ENCODE measurements around the gene GKAP1. TPM values are rescaled to one million over a fixed set of nuclear protein-coding genes. Genes with fewer than 3 reads are reported as not detected.

GKAP1 gene
- total RNA-seq, 1 experiment from 2014 or later = 5.8 TPM

GRCh38 chr9:83701286-83701685, 116.3 kb downstream of the GKAP1 start:
- H3K9me3 Mint-ChIP-seq (ENCODE audit: unreplicated experiment) = no peaks in the 10 kb centered on the region
- DNase-seq (ENCODE audit: unreplicated experiment) = no peak
- H3K4me3 Mint-ChIP-seq (ENCODE audit: unreplicated experiment) = peak overlapping the region; percentile 64
- H3K27me3 Mint-ChIP-seq (ENCODE audit: insufficient read depth, unreplicated experiment) = no peaks in the 10 kb centered on the region
- CTCF ChIA-PET = no interaction called here
- BruUV-seq (replicated peaks) = no TSS peak
- H3K27ac Mint-ChIP-seq (ENCODE audit: low read depth, unreplicated experiment) = peak overlapping the region; percentile 84
- TF ChIP-seq CTCF (IDR thresholded peaks at IDR 0.05; ENCODE audit: unreplicated experiment) = no peak
- peaks cover 39% of the 10 kb centered on the region for H3K4me1 Mint-ChIP-seq (ENCODE audit: insufficient read depth, unreplicated experiment)
- intact Hi-C loops (cut with micrococcal nuclease) = no loop called here
- POLR2A ChIA-PET = interaction anchor here (0.7 to 1.4 kb wide), 3 partner anchors 10 to 275 kb away, joined by 3 to 8 read pairs (median 3); no protein-coding TSS in a partner anchor
- no peaks in the 10 kb centered on the region for H3K36me3 Mint-ChIP-seq (ENCODE audit: insufficient read depth, unreplicated experiment)

DNA sequence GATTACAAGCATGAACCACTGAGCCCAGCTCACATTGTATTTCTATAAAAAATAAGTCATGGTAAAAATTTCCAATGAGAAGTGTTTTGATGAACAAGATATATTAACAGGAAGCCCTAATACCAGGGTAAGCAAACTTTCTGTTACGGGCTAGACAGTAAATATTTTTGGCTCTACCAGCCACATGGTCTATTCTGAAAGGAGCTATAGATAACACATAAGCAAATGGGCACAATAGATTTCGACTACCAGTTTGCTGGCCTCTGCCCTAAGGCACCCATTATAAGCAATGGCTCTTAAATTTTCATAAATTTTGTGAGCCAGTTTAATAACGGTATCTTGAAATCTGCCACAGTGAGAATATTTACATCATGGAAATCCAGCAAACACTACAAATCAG, 118.0 kb downstream of the GKAP1 start:
- TF ChIP-seq CTCF (IDR thresholded peaks at IDR 0.05; ENCODE audit: unreplicated experiment) = no peak
- Mint-ChIP-seq H3K27ac (ENCODE audit: low read depth, unreplicated experiment) (no peak overlapping the region), H3K36me3 (ENCODE audit: insufficient read depth, unreplicated experiment) (no peaks in the 10 kb centered on the region), H3K4me3 (ENCODE audit: unreplicated experiment) (no peak overlapping the region), H3K4me1 (ENCODE audit: insufficient read depth, unreplicated experiment) (peaks cover 31% of the 10 kb centered on the region), H3K9me3 (ENCODE audit: unreplicated experiment) (no peaks in the 10 kb centered on the region), H3K27me3 (ENCODE audit: insufficient read depth, unreplicated experiment) (no peaks in the 10 kb centered on the region)
- BruUV-seq (replicated peaks) = no TSS peak
- ChIA-PET POLR2A (interaction anchor here (0.6 to 3.5 kb wide), 6 partner anchors 8 to 221 kb away, joined by 3 to 20 read pairs (median 3); partner anchors contain the start of gene UBQLN1), CTCF (interaction anchor here (0.8 kb wide), 1 partner anchor 10 kb away, joined by 5 read pairs; no protein-coding TSS in a partner anchor)
- DNase-seq (ENCODE audit: unreplicated experiment) = no peak
- intact Hi-C loops (cut with micrococcal nuclease) = no loop called here

- Mint-ChIP-seq H3K27ac (ENCODE audit: low read depth, unreplicated experiment) (no peak overlapping the region), H3K9me3 (ENCODE audit: unreplicated experiment) (no peaks in the 10 kb centered on the region), H3K36me3 (ENCODE audit: insufficient read depth, unreplicated experiment) (no peaks in the 10 kb centered on the region), H3K27me3 (ENCODE audit: insufficient read depth, unreplicated experiment) (no peaks in the 10 kb centered on the region), H3K4me1 (ENCODE audit: insufficient read depth, unreplicated experiment) (peaks cover 33% of the 10 kb centered on the region), H3K4me3 (ENCODE audit: unreplicated experiment) (no peak overlapping the region)
- BruUV-seq (replicated peaks) = no TSS peak
- POLR2A ChIA-PET = interaction anchor here (0.6 to 3.5 kb wide), 5 partner anchors 9 to 119 kb away, joined by 3 to 20 read pairs (median 3); partner anchors contain the start of gene UBQLN1
- no peak for DNase-seq (ENCODE audit: unreplicated experiment)
- intact Hi-C loops (cut with micrococcal nuclease) = no loop called here
- CTCF ChIA-PET = interaction anchor here (0.6 kb wide), 1 partner anchor 562 kb away, joined by 3 read pairs; no protein-coding TSS in a partner anchor
- no peak for TF ChIP-seq CTCF (IDR thresholded peaks at IDR 0.05; ENCODE audit: unreplicated experiment)
Observed at GRCh38 chr9:83698976-83699585, 118.5 kb downstream of the GKAP1 start.

- POLR2A ChIA-PET = interaction anchor here (1.0 to 3.3 kb wide), 2 partner anchors 10 to 16 kb away, joined by 8 to 19 read pairs; partner anchors contain the start of gene UBQLN1
- DNase-seq (ENCODE audit: unreplicated experiment) = no peak
- Mint-ChIP-seq H3K27ac (ENCODE audit: low read depth, unreplicated experiment) (no peak overlapping the region), H3K4me1 (ENCODE audit: insufficient read depth, unreplicated experiment) (peaks cover 37% of the 10 kb centered on the region), H3K9me3 (ENCODE audit: unreplicated experiment) (no peaks in the 10 kb centered on the region), H3K36me3 (ENCODE audit: insufficient read depth, unreplicated experiment) (no peaks in the 10 kb centered on the region), H3K4me3 (ENCODE audit: unreplicated experiment) (no peak overlapping the region), H3K27me3 (ENCODE audit: insufficient read depth, unreplicated experiment) (no peaks in the 10 kb centered on the region)
- intact Hi-C loops (cut with micrococcal nuclease) = no loop called here
- no TSS peak for BruUV-seq (replicated peaks)
- no peak for TF ChIP-seq CTCF (IDR thresholded peaks at IDR 0.05; ENCODE audit: unreplicated experiment)
- CTCF ChIA-PET = interaction anchor here (0.6 to 1.2 kb wide), 2 partner anchors 26 to 1084 kb away, joined by 3 read pairs; no protein-coding TSS in a partner anchor
Observed at GRCh38 chr9:83691492-83691891, 126.1 kb downstream of the GKAP1 start.

Other genes starting within 250 kb of the GKAP1 start
- gene IDNK, start 194.6 kb downstream of the GKAP1 start, total RNA-seq (2022) = 10.9 and 19.7 TPM in 2 replicates
- gene UBQLN1, start 109.8 kb downstream of the GKAP1 start, total RNA-seq (2022) = 146 and 169 TPM in 2 replicates
- 9.4 and 10.0 TPM in 2 replicates for gene KIF27, start 103.7 kb upstream of the GKAP1 start, total RNA-seq (2022)
- gene HNRNPK, start 162.4 kb upstream of the GKAP1 start, total RNA-seq (2022) = 825 and 951 TPM in 2 replicates
- gene RMI1, start 163.0 kb upstream of the GKAP1 start, total RNA-seq (2022) = 6.9 and 11.0 TPM in 2 replicates

Data from MCF 10A (cell line).